Keratinocyte (primary cell): ENCODE measurements around the gene CYBB. TPM values are rescaled to one million over a fixed set of nuclear protein-coding genes. Genes with fewer than 3 reads are reported as not detected.

Experiments
- DNase-seq: peaks from one replicate; pipeline ENCODE4 v3.0.0-alpha.2; 2011; ENCODE audit warnings: low read depth, missing footprints, low spot score
- FAIRE-seq: peaks from 2 replicates; lab custom pipeline; 2011; peaks lifted over from hg19 to GRCh38; lab: Jason Lieb, UNC
- H2AFZ ChIP-seq: 2 replicates; pipeline ENCODE4 v1.6.0; 2012; ENCODE audit warnings: low read length, control low read depth, inconsistent platforms; ENCODE audit not compliant: control insufficient read depth
- H3K27ac ChIP-seq: 2 replicates; pipeline ENCODE4 v1.5.1; 2011; ENCODE audit warnings: low read length; ENCODE audit not compliant: control insufficient read depth, insufficient read depth
- H3K27me3 ChIP-seq: 3 replicates; pipeline ENCODE4 v1.6.0; 2011; ENCODE audit warnings: low read length; ENCODE audit not compliant: control insufficient read depth, insufficient read depth; ENCODE audit errors: extremely low read depth
- H3K36me3 ChIP-seq, 2 experiments: 2 replicates in 1 of 2; 3 replicates in 1 of 2; pipeline ENCODE4 v1.5.1; 2011; ENCODE audit warnings: low read length in 2 of 2, mild to moderate bottlenecking in 1 of 2; ENCODE audit not compliant: control insufficient read depth in 2 of 2, insufficient read depth in 2 of 2; ENCODE audit errors: extremely low read depth in 1 of 2
- H3K4me1 ChIP-seq: 3 replicates; pipeline ENCODE4 v1.5.1; 2011; ENCODE audit warnings: low read length; ENCODE audit not compliant: control insufficient read depth, insufficient read depth; ENCODE audit errors: extremely low read depth
- H3K4me2 ChIP-seq: 3 replicates; pipeline ENCODE4 v1.6.0; 2011; ENCODE audit warnings: low read depth, low read length; ENCODE audit not compliant: control insufficient read depth, insufficient read depth; ENCODE audit errors: extremely low read depth
- H3K4me3 ChIP-seq, 3 experiments: fragments of 200-600 bp in 1 of 3; sonication (generic) in 1 of 3; 2 replicates in 2 of 3; 3 replicates in 1 of 3; pipeline ENCODE4 v1.5.1; 2011 to 2016; ENCODE audit warnings: low read length in 3 of 3, mild to moderate bottlenecking in 3 of 3, control low read depth in 2 of 3, inconsistent platforms in 1 of 3, low read depth in 1 of 3, mixed read lengths in 1 of 3, mixed run types in 1 of 3, moderate library complexity in 1 of 3; ENCODE audit not compliant: control insufficient read depth in 2 of 3, insufficient read depth in 2 of 3; ENCODE audit errors: extremely low read depth in 1 of 3
- H3K79me2 ChIP-seq: 2 replicates; pipeline ENCODE4 v1.6.0; 2012; ENCODE audit warnings: low read length; ENCODE audit not compliant: control insufficient read depth, insufficient read depth
- H3K9ac ChIP-seq: 3 replicates; pipeline ENCODE4 v1.6.0; 2011; ENCODE audit warnings: low read length; ENCODE audit not compliant: control insufficient read depth, insufficient read depth; ENCODE audit errors: extremely low read depth
- H3K9me1 ChIP-seq: 3 replicates; pipeline ENCODE4 v1.6.0; 2011; ENCODE audit warnings: low read length; ENCODE audit not compliant: control insufficient read depth, insufficient read depth; ENCODE audit errors: extremely low read depth
- H3K9me3 ChIP-seq: 2 replicates; pipeline ENCODE4 v1.5.1; 2012; ENCODE audit warnings: low read depth, low read length; ENCODE audit not compliant: control insufficient read depth
- H4K20me1 ChIP-seq: 3 replicates; pipeline ENCODE4 v1.6.0; 2011; ENCODE audit warnings: low read length; ENCODE audit not compliant: control insufficient read depth, insufficient read depth; ENCODE audit errors: extremely low read depth
- CTCF ChIP-seq, 3 experiments: IDR thresholded peaks in 1 of 3; conservative IDR thresholded peaks in 1 of 3; optimal IDR thresholded peaks in 1 of 3; 2 replicates in 2 of 3; 3 replicates in 1 of 3; pipeline versions ENCODE3 to v1.5.1; 2011; ENCODE audit warnings: low read length in 3 of 3, mild to moderate bottlenecking in 3 of 3, moderate library complexity in 2 of 3, control low read depth in 1 of 3, inconsistent platforms in 1 of 3; ENCODE audit not compliant: insufficient read depth in 2 of 3; ENCODE audit errors: extremely low read depth in 1 of 3
- EZH2 ChIP-seq: IDR thresholded peaks from one replicate; pipeline ENCODE4 v1.6.1; 2012; ENCODE audit warnings: inconsistent platforms, mild to moderate bottlenecking, low read length, moderate library complexity
- dilution Hi-C: fragments of 300-500 bp; cut with MboI; formaldehyde crosslinking; loops from one replicate; pipeline ENCODE4 v1.7.0; 2020; ENCODE audit warnings: low sequenced_read_pairs; ENCODE audit not compliant: extremely low pct_ligation_motif_present
- polyA plus RNA-seq, 5 experiments: library from polyadenylated mRNA; depleted of rRNA in 3 of 5; stranded (reverse) in 3 of 5; stranded (forward) in 1 of 5; unstranded in 1 of 5; fragments of >200 nt; gene quantifications; 1 replicate in 1 of 5; 2 replicates in 3 of 5; 3 replicates in 1 of 5; pipeline versions ENCODE4 v1.2.1 to v1.2.3, GENCODE V29; 2011 to 2012; ENCODE audit warnings: missing spikeins in 2 of 5, low read depth in 1 of 5, low replicate concordance in 1 of 5

The CYBB gene
- polyA plus RNA-seq, 1 donor (not counting 4 experiments of a cell fraction or from before 2014, with no cell fraction given): 0.03 TPM

- Histone ChIP-seq H2AFZ (no peak overlapping the region), H3K4me3 (no peak overlapping the region), H3K4me2 (no peak overlapping the region), H3K9me3 (no peaks in the 10 kb centered on the region), H3K36me3 (no peaks in the 10 kb centered on the region), H3K9ac (no peak overlapping the region), H3K27me3 (no peaks in the 10 kb centered on the region), H3K79me2 (no peaks in the 10 kb centered on the region), H3K9me1 (no peaks in the 10 kb centered on the region), H3K27ac (no peak overlapping the region), H3K4me1 (peaks cover 6% of the 10 kb centered on the region), H4K20me1 (no peaks in the 10 kb centered on the region)
- no peak for FAIRE-seq
- dilution Hi-C loops: no loop called here
- DNase-seq: no peak
- TF ChIP-seq CTCF (optimal IDR thresholded peaks at IDR 0.05 in 1 of 3, IDR thresholded peaks at IDR 0.05 in 1 of 3, conservative IDR thresholded peaks at IDR 0.05 in 1 of 3; ENCODE audit: extremely low read depth in 1 of 3, insufficient read depth in 2 of 3, low read length in 3 of 3) (no peak), EZH2 (no peak)
Measured at GRCh38 chrX:37752936-37753335, 26.9 kb upstream of the CYBB start.

GRCh38 chrX:37753384-37753783 is 26.5 kb upstream of the CYBB start:
- H3K27ac ChIP-seq: no peak overlapping the region
- FAIRE-seq (no peak), DNase-seq (no peak)
- H3K9ac ChIP-seq: no peak overlapping the region
- no peak overlapping the region for H3K4me2 ChIP-seq
- H2AFZ ChIP-seq: no peak overlapping the region
- H3K36me3 ChIP-seq: no peaks in the 10 kb centered on the region
- dilution Hi-C loops: no loop called here
- H4K20me1 ChIP-seq: no peaks in the 10 kb centered on the region
- H3K4me3 ChIP-seq: no peak overlapping the region
- H3K9me1 ChIP-seq: no peaks in the 10 kb centered on the region
- H3K4me1 ChIP-seq: peaks cover 6% of the 10 kb centered on the region
- H3K9me3 ChIP-seq: no peaks in the 10 kb centered on the region
- no peaks in the 10 kb centered on the region for H3K79me2 ChIP-seq
- no peak for TF ChIP-seq CTCF (optimal IDR thresholded peaks at IDR 0.05 in 1 of 3, IDR thresholded peaks at IDR 0.05 in 1 of 3, conservative IDR thresholded peaks at IDR 0.05 in 1 of 3; ENCODE audit: extremely low read depth in 1 of 3, insufficient read depth in 2 of 3, low read length in 3 of 3)
- TF ChIP-seq EZH2: no peak
- no peaks in the 10 kb centered on the region for H3K27me3 ChIP-seq
